ENCODE measurements around the gene TLR6.
"Not testable (repeated sequence)": the region's sequence is repeated elsewhere in the genome, so short reads cannot be mapped to it uniquely, and the experiment has no call there.

The TLR6 gene

GRCh38 chr4:38821739-38822138 lies 34.9 kb downstream of the TLR6 start:
- no peak for DNase-seq

DNA sequence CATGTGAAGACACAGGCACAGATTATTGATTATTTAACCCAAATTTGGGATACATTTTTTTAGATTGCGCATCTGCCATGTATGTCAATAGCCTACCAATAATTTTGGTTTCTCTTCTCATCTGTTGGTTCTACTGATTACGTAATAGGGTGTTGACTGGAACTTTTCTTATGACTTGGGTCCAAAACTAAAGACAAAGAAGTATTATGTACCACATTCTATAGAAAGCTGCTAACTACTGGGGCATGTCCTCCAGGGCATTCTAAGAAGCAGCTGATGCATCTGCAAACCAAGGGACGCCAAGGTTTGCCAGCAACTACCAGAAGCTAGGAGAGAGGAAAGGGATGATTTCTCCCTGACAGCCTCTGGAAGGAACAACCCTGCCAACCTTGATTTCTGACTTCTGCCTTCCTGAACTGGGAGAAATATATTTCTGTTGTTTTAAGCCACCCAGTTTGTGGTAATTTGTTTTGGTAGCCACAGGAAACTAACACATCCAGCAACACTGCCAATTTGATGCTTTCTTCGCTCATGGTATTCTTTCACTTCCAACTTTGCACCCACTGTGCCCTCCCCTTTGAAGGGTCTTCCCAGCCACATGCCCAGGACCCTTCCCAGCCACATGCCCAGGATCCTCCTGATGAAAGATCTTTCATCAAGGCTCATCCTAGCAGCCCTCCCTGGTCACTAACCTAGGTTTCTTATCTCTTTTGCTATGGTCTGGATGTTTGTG lies 36.1 kb downstream of the TLR6 start:
- DNase-seq: no peak

DNA sequence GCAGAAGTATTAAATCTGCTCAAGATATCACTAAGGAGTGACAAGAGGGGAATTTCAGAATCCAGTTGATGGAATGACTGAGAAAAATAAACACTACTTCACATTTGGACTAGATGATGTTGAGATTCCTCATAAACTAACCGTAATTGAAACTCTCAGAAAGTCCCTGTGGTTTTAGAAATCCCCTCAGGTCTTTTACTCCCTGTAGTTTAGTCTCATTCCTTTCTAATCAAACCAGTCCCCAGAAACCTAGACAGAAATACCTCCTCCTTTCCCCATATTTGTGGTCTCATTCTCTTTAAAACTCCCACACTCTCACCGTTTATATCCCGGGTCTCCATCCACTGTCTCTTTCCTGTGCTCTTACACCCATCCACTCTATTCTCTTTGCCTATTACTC lies 37.0 kb downstream of the TLR6 start:
- peak; percentile 36 for DNase-seq

DNA sequence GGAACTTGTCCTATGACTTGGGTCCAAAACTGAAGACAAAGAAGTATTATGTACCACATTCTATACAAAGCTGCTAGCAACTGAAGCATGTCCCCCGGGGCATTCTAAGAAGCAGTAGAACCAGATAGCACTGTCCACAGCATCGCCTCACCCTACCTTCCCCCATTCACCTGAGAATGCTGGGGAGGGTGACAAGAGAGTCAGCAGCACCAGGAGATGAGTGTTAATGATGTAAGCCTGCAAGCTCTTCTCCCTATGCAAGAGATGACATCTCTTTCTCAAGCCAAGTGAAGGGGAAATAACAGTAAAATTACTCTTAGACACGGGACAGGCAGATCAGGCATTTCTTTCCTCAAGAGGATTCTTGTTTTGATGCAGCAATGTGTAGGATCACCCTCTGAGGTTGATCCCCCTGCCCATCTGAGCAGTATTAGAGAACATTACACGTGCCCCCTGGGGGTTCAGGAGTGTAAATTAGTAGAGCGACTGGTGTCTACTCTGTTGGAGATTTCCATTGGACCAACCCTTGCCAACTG lies 38.1 kb downstream of the TLR6 start:
- no peak for DNase-seq

GRCh38 chr4:38815885-38816782 lies 40.5 kb downstream of the TLR6 start:
- no peak for DNase-seq

GRCh38 chr4:38814386-38814785 lies 42.2 kb downstream of the TLR6 start:
- no peak for DNase-seq

GRCh38 chr4:38811297-38811696 lies 45.3 kb downstream of the TLR6 start:
- no peak for DNase-seq

DNA sequence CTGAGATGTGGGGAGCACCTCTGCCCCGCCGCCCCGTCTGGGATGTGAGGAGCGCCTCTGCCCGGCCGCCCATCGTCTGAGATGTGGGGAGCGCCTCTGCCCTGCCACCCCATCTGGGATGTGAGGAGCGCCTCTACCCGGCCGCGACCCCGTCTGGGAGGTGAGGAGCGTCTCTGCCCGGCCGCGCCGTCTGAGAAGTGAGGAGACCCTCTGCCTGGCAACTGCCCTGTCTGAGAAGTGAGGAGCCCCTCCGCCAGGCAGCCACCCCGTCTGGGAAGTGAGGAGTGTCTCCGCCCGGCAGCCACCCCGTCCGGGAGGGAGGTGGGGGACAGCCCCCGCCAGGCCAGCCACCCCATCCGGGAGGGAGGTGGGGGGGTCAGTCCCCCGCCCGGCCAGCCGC lies 49.2 kb downstream of the TLR6 start:
- not testable (repeated sequence) for DNase-seq

DNA sequence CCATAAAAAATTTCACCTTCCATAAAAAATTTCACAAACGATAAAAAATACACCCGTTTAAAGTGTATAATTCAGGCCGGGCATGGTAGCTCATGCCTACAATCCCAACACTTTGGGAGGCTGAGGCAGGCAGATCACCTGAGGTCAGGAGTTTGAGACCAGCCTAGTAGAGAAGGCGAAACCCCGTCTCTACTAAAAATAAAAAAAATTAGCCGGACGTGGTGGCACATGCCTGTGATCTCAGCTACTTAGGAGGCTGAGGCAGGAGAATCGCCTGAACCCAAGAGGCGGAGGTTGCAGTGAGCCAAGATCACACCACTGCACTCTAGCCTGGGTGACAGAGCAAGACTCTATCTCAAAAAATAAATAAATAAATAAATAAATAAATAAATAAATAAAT lies 50.4 kb downstream of the TLR6 start:
- not testable (repeated sequence) for DNase-seq

DNA sequence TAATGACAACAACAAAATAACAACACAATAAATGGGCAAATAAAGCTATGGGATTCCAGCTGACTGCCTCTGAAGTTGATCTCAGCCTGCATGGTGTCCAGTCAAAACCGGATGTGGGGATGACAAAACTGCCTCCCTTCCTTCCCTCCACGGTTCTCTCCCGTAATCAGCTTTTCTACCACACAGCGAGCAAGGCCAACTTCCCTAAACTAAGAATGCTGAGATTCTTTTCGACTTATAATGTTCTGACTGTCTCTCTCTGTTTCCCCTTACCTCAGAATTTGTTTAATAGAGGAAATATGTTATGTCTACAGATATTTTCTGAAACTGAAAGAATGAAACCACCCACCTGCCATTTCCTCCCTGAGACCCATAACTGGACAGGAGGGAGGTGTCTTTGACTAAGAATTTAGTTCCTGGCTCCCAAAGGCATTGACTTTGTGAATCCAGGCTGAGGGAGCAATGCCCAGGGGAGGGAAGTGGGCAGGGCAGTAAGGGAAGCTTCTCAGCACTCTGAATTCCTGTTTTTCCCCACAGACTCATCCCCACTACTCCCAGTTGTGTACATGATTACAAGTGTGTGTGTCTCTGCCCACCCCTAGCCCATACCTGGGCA lies 51.0 kb downstream of the TLR6 start:
- peak; percentile 53 for DNase-seq

GRCh38 chr4:38804654-38805295 lies 51.8 kb downstream of the TLR6 start, which contains the start of gene TLR1:
TLR1 (minus strand) TSS chr4:38804791; CDS start chr4:38798831, 5,960 bp downstream.
- DNase-seq: peak; percentile 71

DNA sequence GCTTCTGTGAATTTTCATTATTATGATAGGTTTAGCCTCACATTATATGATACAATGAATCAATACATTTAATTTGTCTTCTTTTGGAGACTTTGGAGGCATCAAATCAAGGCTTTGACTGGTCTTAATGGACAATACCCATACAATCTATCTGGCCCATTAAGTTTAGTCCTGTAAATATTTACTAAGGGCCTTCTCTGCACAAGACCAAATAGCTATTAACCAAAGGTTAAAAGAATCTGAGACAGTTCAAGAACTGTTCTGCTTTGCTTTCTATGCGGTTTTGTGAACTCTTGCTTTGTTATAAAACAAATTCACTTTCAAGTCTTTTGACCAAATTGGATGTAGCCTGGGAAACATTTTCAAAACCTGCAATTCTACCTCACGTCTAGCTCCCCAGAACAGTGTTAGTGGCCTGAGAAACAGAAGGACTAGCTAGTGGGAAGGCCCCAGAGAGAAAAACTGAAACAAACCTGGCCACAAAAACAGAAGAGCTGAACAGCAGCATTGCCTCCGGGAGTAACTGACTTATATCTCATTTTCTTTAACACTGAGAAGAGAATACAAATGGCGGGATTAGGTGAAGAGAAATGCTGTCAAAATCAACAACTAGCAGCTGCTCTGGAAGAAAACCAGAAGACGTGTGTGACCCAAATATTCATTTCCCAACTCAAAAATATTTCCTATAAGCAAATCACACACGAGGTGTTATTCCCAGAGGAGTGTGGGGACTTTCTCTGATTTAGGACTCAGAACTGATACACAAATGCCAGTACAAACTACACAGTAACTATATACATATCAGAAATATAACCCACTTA lies 52.6 kb downstream of the TLR6 start:
- peak; percentile 86 for DNase-seq

DNA sequence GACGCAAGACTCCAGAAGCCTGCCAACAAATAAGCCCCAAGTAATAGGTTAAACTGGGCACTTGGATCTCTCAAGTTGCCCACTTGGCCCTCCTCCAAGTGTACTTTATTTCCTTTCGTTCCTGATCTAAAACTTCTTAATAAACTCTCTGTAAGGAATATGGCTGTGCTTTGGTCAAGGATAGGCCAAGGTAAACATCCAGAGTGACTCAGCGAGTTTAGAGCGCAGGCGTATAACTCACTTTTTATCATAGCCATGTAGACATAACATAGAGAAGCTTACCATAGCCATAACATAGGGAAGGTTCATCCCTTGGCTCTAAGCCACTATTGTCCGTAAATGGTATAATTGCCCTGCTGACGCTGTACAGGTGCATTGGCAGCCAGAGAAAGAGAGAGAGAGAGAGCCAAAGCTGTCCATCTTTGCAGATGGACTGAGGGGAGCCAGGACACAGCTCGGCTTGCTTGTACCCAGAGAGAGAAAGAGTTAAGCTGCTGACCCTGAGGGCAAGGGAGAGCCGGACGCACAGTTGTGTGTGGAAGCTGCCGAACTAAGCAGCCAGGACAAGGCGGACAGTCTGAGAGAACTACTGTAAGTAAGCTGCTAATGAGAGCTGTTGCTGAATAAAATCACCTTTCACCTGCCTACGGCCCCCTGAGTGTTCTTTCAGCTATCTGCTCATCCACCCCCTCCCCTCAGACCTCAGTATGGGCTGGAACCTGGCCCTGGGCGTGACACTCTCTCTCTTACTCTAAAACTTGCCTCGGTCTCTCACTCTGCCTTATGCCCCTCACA lies 53.9 kb downstream of the TLR6 start:
- DNase-seq: no peak

GRCh38 chr4:38800961-38801450 lies 55.6 kb downstream of the TLR6 start:
- no peak for DNase-seq

DNA sequence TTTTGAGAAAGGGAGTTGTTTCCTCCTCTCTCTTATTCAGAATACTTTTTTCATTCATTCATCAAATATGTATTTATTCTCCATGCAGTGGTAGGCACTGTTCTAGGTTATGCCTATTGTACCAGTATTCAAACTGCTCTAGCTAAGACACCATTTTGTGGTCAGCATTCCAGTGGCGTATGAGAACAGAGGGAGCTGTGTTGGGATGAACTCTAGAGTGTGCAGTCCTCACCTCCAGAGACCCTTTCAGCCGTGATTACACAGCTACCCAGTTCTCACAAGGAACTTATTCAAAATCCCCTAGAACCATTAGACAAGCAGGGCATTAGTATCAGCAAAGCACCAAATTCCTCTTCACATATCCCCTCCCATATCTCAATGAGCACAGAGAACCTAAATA lies 56.3 kb downstream of the TLR6 start:
- DNase-seq: no peak

DNA sequence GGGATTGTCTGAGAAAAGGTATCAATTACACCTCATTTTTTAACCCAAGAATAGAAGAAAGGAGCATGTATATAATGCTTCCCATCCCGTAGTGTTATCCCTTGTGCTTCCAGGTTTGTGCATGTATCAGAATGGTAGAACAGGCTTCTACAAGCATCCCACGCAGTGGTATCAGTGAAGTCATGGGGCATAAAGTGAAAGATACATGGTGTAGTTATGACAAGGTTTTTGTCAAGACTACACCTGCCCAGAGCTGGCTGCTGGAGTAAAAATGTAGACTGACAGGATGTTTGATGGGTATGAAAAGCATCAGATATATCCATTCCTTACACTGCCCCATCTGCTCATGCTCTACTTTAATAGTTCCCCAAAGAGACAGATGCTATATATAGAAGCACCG lies 61.5 kb downstream of the TLR6 start:
- no peak for DNase-seq

GRCh38 chr4:38794051-38794450 lies 62.6 kb downstream of the TLR6 start:
- DNase-seq: no peak

- peak; percentile 36 for DNase-seq
Observed at GRCh38 chr4:38791010-38791409, 65.6 kb downstream of the TLR6 start.

DNA sequence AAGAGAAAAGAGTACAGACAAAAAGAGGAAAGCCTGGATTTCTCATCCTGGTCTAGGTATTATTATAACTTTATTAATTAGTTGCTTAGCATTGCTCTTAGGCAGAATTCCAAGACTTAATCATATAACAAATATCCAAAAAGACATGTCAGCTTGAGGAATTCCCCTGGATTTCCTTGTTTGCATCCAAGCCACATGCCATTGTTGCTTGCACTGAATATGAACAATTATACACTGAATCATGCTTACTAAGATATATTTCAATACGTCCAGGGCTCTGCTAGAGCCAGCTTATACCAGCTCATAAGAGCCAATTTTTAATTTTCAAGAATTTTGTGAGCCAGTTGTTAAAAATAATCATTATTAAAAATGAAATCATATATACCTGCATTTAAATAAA lies 68.3 kb downstream of the TLR6 start:
- no peak for DNase-seq

GRCh38 chr4:38787693-38788092 lies 68.9 kb downstream of the TLR6 start:
- no peak for DNase-seq

DNA sequence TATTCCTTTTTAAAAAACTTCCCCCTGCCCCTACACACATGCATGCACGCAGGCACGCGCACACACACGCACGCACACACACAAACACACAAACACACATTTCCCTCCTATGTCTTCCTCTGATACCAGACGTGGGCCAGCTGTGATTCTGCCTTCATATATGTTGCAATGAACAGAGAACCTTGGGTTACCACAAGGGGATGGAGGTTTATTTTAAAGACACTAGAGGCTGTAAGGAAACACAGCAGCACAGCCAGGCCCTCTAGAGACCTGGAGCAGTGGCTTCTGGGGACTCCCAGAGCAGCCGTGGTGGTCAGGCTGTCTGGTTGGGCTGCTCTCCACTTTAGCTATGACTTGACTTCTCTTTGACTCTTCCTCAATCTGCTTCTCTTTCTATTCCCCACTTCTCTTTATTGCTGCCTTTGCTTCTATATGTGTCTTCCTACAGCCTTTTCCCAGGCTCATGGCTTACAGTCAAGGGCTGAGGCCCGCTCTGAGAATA lies 70.7 kb downstream of the TLR6 start:
- no peak for DNase-seq

Data from activated CD4-positive, alpha-beta T cell treated with anti-CD3 and anti-CD28 coated beads, Interleukin-10, Interleukin-2, amounts not matched to agents 100 ng/mL and 50 ng/mL, durations not matched to agents 16 hours and 8 hours (primary cell).